Measurements from ENCODE around the gene CDK6.
"Not testable (repeated sequence)": the region's sequence is repeated elsewhere in the genome, so short reads cannot be mapped to it uniquely, and the experiment has no call there.

Gene CDK6

GRCh38 chr7:92612501-92612900 lies 223.9 kb downstream of the CDK6 start:
- DNase-seq, result no peak

- no peak for DNase-seq
Observed at GRCh38 chr7:92611735-92612134, 224.6 kb downstream of the CDK6 start.

GRCh38 chr7:92609921-92610518 lies 226.4 kb downstream of the CDK6 start:
- no peak for DNase-seq

GRCh38 chr7:92608380-92609322 lies 227.7 kb downstream of the CDK6 start:
- no peak for DNase-seq

GRCh38 chr7:92606985-92607384 lies 229.4 kb downstream of the CDK6 start:
- no peak for DNase-seq

GRCh38 chr7:92604517-92604916 lies 231.9 kb downstream of the CDK6 start:
- DNase-seq, result not testable (repeated sequence)

- no peak for DNase-seq
Observed at GRCh38 chr7:92603089-92603445, 233.3 kb downstream of the CDK6 start.

- no peak for DNase-seq
Observed at GRCh38 chr7:92602352-92603088, 233.9 kb downstream of the CDK6 start.

- DNase-seq, result no peak
Observed at GRCh38 chr7:92598310-92598981, 237.9 kb downstream of the CDK6 start.

GRCh38 chr7:92595281-92595680 lies 241.1 kb downstream of the CDK6 start:
- DNase-seq, result no peak

- no peak for DNase-seq
Observed at GRCh38 chr7:92594746-92595145, 241.6 kb downstream of the CDK6 start.

GRCh38 chr7:92590711-92591310 lies 245.6 kb downstream of the CDK6 start:
- no peak for DNase-seq

GRCh38 chr7:92589056-92589455 lies 247.3 kb downstream of the CDK6 start:
- DNase-seq, result no peak

GRCh38 chr7:92588561-92588960 lies 247.8 kb downstream of the CDK6 start:
- peak; percentile 5 for DNase-seq

- no peak for DNase-seq
Observed at GRCh38 chr7:92586841-92587240, 249.5 kb downstream of the CDK6 start.

- DNase-seq, result no peak
Observed at GRCh38 chr7:92586403-92586802, 250.0 kb downstream of the CDK6 start.

GRCh38 chr7:92584953-92585352 lies 251.4 kb downstream of the CDK6 start:
- DNase-seq, result no peak

- DNase-seq, result no peak
Observed at GRCh38 chr7:92582948-92583347, 253.4 kb downstream of the CDK6 start.

GRCh38 chr7:92576296-92576695 lies 260.1 kb downstream of the CDK6 start:
- DNase-seq, result no peak

- no peak for DNase-seq
Observed at GRCh38 chr7:92569137-92569536, 267.2 kb downstream of the CDK6 start.

GRCh38 chr7:92567460-92567859 lies 268.9 kb downstream of the CDK6 start:
- DNase-seq, result no peak

- DNase-seq, result no peak
Observed at GRCh38 chr7:92563345-92563744, 273.0 kb downstream of the CDK6 start.

- DNase-seq, result no peak
Observed at GRCh38 chr7:92560602-92561001, 275.8 kb downstream of the CDK6 start.

Data from stimulated activated CD4-positive, alpha-beta T cell treated with anti-CD3 and anti-CD28 coated beads, Interleukin-4, amount 100 ng/mL, for 1 hour (primary cell).